Measurements from ENCODE around the gene SDF4. TPM values are rescaled to one million over a fixed set of nuclear protein-coding genes. Genes with fewer than 3 reads are reported as not detected.

Gene SDF4
- total RNA-seq, 2 donors from 2014 or later: 120 to 128 TPM

- Histone ChIP-seq H3K4me1 (no peaks in the 10 kb centered on the region), H3K27ac (no peak overlapping the region), H3K27me3 (peaks cover 0 to 7% of the 10 kb centered on the region in 2 donors), H3K9me3 (no peaks in the 10 kb centered on the region), H3K36me3 (no peaks in the 10 kb centered on the region), H3K4me3 (no peak overlapping the region)
- DNase-seq (ENCODE audit: low spot score): no peak
- TF ChIP-seq, protein P1, sequence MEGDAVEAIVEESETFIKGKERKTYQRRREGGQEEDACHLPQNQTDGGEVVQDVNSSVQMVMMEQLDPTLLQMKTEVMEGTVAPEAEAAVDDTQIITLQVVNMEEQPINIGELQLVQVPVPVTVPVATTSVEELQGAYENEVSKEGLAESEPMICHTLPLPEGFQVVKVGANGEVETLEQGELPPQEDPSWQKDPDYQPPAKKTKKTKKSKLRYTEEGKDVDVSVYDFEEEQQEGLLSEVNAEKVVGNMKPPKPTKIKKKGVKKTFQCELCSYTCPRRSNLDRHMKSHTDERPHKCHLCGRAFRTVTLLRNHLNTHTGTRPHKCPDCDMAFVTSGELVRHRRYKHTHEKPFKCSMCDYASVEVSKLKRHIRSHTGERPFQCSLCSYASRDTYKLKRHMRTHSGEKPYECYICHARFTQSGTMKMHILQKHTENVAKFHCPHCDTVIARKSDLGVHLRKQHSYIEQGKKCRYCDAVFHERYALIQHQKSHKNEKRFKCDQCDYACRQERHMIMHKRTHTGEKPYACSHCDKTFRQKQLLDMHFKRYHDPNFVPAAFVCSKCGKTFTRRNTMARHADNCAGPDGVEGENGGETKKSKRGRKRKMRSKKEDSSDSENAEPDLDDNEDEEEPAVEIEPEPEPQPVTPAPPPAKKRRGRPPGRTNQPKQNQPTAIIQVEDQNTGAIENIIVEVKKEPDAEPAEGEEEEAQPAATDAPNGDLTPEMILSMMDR (IDR thresholded peaks at IDR 0.05): no peak
Observed at GRCh38 chr1:1182491-1183220, 49.1 kb downstream of the SDF4 start.

DNA sequence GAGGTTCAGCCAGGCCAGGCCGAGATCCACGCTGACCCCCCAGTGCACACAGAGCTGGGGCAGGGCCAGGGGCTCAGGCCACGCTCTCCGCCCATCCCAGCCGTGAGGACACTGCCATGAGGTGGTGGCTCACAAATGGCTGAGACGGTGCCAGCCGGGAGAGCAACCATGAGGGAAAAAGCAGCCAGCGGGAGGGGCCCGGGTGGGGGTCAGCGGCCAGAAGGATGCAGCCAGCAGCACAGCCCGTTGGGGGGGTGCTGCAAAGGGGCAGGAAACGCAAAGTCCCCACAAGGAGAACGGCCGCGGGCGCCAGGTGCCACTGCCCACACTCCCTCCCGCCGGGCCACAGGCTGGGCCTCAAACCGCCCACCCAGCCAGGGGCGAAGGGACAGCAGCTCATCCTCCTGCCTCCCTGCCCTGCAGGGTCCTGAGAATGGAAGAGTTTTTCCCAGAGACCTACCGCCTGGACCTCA lies 49.8 kb downstream of the SDF4 start:
- Histone ChIP-seq H3K27me3 (peaks cover 0 to 7% of the 10 kb centered on the region in 2 donors), H3K9me3 (no peaks in the 10 kb centered on the region), H3K36me3 (no peaks in the 10 kb centered on the region), H3K27ac (no peak overlapping the region), H3K4me3 (no peak overlapping the region), H3K4me1 (no peaks in the 10 kb centered on the region)
- TF ChIP-seq, protein P1 (IDR thresholded peaks at IDR 0.05): no peak
- no peak for DNase-seq (ENCODE audit: low spot score)

DNA sequence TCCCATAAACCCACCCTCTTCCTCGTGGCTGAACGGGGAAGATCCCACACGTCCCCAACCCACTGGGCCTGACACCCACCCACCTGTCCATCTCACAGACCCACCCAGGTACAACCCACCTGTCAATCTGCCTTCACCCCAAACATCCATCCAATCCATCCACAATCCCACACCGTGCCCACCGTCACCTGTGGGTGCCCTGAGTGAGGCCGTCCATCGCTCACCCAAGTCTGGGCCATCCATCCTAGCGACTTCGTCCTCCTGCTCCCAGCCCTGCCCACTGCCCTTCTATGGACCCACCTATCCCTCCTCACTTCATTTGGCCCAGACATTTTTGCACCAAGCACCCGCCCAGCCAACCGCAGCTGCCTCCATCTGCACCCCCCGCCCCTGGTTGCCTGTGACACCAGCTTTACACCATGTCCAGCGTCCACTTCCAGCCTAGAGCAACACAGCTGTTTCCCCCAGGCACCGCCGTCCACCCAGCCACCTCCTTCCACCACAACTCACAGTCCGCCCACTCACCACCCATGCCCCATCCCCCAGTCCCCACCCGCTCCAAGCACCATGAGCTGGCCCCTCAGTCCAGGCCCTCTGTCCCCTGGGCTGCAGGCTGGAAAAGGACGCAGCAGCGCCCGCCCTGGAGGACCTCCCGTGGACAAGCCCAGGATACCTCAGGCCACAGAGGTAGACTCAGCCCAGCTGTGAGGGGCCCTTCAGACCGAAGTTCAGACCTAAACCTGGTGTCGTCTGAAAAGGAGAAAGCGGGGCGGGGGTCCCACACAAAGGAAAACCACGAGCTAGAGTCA lies 50.5 kb downstream of the SDF4 start:
- H3K27me3 ChIP-seq: peaks cover 0 to 7% of the 10 kb centered on the region in 2 donors
- TF ChIP-seq, protein P1 (IDR thresholded peaks at IDR 0.05): no peak
- no peaks in the 10 kb centered on the region for H3K36me3 ChIP-seq
- H3K4me1 ChIP-seq: no peaks in the 10 kb centered on the region
- no peaks in the 10 kb centered on the region for H3K9me3 ChIP-seq
- no peak overlapping the region for H3K4me3 ChIP-seq
- DNase-seq (ENCODE audit: low spot score): no peak
- no peak overlapping the region for H3K27ac ChIP-seq

DNA sequence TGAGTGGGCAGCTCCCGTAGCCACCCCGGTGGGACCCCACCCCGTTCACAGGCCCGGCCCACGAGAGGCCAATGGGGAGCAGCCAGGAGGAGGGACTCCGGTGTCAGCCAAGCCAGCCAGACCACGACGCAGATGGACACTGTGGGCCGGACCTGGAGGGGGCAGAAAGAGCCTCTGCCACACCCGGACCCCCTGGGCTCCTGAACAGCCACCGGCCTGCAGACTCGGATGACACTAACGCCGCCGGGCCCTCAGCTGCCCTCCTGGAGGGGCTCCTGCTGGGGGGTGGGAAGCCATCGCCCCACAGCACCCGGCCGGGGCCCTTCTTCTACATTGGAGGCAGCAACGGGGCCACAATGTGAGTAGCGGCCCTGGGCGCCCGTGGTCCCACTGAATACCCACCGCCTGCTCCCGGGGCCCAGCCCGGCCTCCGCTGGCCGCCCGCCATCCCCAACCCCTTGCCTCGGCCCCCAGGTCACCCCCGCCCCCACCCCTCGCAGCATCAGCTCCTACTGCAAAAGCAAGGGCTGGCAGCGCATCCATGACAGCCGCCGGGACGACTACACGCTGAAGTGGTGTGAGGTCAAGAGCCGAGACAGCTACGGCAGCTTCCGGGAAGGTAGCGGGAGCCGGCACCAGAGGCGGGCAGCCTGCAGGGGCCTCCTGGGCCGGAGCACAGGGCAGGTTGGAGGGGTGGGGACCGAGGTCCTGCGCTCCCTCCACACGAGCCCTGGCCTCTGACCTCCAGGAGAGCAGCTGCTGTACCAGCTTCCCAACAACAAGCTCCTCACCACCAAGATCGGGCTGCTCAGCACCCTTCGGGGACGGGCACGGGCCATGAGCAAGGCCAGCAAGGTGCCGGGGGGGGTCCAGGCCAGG lies 51.6 kb downstream of the SDF4 start:
- peaks cover 0 to 7% of the 10 kb centered on the region in 2 donors for H3K27me3 ChIP-seq
- DNase-seq (ENCODE audit: low spot score): no peak
- no peak overlapping the region for H3K27ac ChIP-seq
- H3K4me1 ChIP-seq: no peaks in the 10 kb centered on the region
- H3K36me3 ChIP-seq: no peaks in the 10 kb centered on the region
- no peak overlapping the region for H3K4me3 ChIP-seq
- H3K9me3 ChIP-seq: no peaks in the 10 kb centered on the region
- TF ChIP-seq, protein P1 (IDR thresholded peaks at IDR 0.05): no peak

GRCh38 chr1:1179346-1179982 lies 52.3 kb downstream of the SDF4 start:
- no peak for DNase-seq (ENCODE audit: low spot score)

More at GRCh38 chr1:1179346-1179982, 52.3 kb downstream of the SDF4 start:
- TF ChIP-seq, protein P1 (IDR thresholded peaks at IDR 0.05): no peak
- H3K27me3 ChIP-seq: peaks cover 0 to 7% of the 10 kb centered on the region in 2 donors
- no peaks in the 10 kb centered on the region for H3K4me1 ChIP-seq
- no peak overlapping the region for H3K27ac ChIP-seq
- no peak overlapping the region for H3K4me3 ChIP-seq
- H3K9me3 ChIP-seq: no peaks in the 10 kb centered on the region
- no peaks in the 10 kb centered on the region for H3K36me3 ChIP-seq
